Kidney epithelial cell (primary cell): ENCODE data around the gene MCOLN2. TPM values are rescaled to one million over a fixed set of nuclear protein-coding genes. Genes with fewer than 3 reads are reported as not detected.

Source experiments
- DNase-seq: peaks from one replicate; pipeline ENCODE4 v3.0.0-alpha.2; 2010; ENCODE audit warnings: low read depth
- H3K27me3 ChIP-seq: 2 replicates; pipeline ENCODE4 v1.6.0; 2011; ENCODE audit warnings: low read length; ENCODE audit not compliant: control insufficient read depth, insufficient read depth
- H3K36me3 ChIP-seq: 2 replicates; pipeline ENCODE4 v1.5.1; 2011; ENCODE audit warnings: low read length; ENCODE audit not compliant: control insufficient read depth, insufficient read depth
- H3K4me3 ChIP-seq: 2 replicates; pipeline ENCODE4 v1.5.1; 2011; ENCODE audit warnings: low read depth, mild to moderate bottlenecking, control low read depth, low read length
- total RNA-seq: library from RNA; depleted of rRNA; stranded (reverse); fragments of >200 nt; gene quantifications from 2 replicates; pipeline ENCODE4 v1.2.3, GENCODE V29; 2015
- TF ChIP-seq, protein P1 (sequence below): IDR thresholded peaks from 2 replicates; pipeline ENCODE4 v1.5.1; 2011; ENCODE audit warnings: mild to moderate bottlenecking, moderate library complexity, low read length, control low read depth, inconsistent platforms; ENCODE audit not compliant: insufficient read depth, poor library complexity, severe bottlenecking

The MCOLN2 gene
- total RNA-seq, 1 donor from 2014 or later = 0.46 TPM

DNA sequence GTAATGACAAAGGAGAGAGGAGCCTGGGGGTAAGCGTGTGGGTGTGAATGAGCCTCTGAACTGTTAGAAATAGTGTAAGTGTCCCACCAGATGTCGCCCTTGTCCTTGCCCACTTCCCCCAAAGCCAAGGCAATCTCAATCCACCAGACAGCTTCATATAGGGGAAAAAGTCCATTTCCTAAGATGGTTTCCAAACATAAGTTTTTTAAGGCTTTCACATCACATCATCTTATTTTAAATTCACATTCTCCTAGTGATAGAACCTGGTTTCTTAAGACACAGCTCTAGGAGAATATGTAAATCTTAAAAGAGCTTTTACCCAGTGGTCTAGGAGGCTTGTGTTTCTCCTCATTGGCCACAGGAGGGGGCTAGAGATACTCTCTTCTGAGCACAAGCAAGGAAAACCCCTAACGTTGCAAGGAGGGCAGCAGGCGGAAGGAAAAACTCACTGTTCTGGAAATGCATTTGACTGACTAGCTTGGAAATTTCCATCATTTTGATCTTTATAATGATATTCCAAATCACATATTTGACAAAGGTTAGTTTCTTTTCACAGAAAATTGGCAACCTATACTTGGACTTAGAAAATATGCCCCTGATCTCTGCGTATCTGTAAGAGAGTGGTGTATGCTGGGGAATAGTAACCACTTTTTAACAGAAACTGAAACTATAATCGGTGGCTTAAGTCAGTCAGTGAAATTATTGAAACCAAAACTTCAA is 52.0 kb downstream of the MCOLN2 start:
- H3K36me3 ChIP-seq = no peaks in the 10 kb centered on the region

DNA sequence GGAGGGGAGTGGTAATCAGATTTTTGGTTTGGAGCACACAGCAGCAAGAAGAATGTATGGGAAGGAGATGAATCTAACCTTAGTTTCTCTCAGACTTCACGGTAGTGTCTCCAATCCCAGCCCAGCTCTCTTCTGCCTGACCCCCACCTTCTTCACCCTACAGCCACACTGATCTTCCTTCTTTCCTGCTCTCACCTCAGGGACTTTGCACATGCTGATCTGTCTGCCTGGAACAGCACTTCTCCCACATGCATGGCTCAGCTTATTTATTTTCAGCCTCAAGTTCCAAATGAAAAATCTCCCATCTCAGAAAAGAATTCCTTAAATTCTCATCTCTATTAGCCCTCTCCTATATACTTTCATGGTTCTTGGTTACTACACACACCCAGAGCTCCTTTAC is 55.1 kb downstream of the MCOLN2 start:
- Histone ChIP-seq H3K36me3 (no peaks in the 10 kb centered on the region), H3K4me3 (no peak overlapping the region), H3K27me3 (no peaks in the 10 kb centered on the region)
- no peak for DNase-seq
- TF ChIP-seq, protein P1, sequence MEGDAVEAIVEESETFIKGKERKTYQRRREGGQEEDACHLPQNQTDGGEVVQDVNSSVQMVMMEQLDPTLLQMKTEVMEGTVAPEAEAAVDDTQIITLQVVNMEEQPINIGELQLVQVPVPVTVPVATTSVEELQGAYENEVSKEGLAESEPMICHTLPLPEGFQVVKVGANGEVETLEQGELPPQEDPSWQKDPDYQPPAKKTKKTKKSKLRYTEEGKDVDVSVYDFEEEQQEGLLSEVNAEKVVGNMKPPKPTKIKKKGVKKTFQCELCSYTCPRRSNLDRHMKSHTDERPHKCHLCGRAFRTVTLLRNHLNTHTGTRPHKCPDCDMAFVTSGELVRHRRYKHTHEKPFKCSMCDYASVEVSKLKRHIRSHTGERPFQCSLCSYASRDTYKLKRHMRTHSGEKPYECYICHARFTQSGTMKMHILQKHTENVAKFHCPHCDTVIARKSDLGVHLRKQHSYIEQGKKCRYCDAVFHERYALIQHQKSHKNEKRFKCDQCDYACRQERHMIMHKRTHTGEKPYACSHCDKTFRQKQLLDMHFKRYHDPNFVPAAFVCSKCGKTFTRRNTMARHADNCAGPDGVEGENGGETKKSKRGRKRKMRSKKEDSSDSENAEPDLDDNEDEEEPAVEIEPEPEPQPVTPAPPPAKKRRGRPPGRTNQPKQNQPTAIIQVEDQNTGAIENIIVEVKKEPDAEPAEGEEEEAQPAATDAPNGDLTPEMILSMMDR = no peak

More for the DNA sequence above, 52.0 kb downstream of the MCOLN2 start:
- peak; percentile 80 for DNase-seq
- no peaks in the 10 kb centered on the region for H3K27me3 ChIP-seq
- H3K4me3 ChIP-seq = peak overlapping the region; percentile 10
- TF ChIP-seq, protein P1 = peak; percentile 73

- H3K36me3 ChIP-seq = no peaks in the 10 kb centered on the region
- no peaks in the 10 kb centered on the region for H3K27me3 ChIP-seq
- DNase-seq = no peak
Measured at GRCh38 chr1:84940481-84940880, 56.4 kb downstream of the MCOLN2 start.

DNA sequence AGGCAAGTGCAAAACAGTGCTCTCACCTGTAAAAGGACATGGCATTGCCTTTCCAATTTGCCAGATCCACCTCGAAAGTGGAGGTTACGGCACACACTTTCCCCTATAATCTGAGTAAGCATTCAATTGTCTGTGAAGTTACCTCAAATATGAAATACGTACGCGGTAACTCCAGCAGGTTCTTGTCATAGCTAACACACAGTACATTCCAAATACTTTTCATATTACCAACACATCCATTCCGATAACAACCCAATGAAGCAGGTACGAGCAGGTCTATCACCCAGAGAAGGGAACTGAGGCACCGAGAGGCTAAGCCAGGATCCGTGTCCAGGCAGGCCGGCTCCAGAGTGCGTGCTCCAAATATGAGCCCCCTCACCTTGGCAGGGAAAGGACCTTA is 57.2 kb downstream of the MCOLN2 start:
- DNase-seq = no peak
- no peaks in the 10 kb centered on the region for H3K36me3 ChIP-seq
- no peak overlapping the region for H3K4me3 ChIP-seq
- TF ChIP-seq, protein P1 = no peak
- H3K27me3 ChIP-seq = no peaks in the 10 kb centered on the region

More at GRCh38 chr1:84940481-84940880, 56.4 kb downstream of the MCOLN2 start:
- TF ChIP-seq, protein P1 = no peak
- H3K4me3 ChIP-seq = no peak overlapping the region

DNA sequence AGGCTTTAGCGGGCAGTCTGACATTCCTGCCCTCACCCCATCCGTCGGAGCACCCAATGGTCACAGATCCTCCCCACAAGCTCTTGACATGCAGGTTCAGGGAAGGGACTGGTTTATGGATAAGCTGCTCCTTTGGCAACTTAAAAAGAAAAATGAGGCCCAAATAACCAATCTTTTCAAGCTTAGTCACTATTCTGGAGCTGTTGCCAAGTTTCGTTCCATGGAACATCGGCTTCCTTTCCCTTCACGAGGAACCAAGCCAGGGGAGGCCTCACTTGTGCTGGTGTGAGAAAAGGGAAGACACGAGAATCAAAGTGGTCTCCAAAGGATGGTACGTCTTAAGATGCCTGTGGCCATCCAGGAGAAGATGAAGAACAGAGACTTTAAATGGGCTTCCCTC is 57.8 kb downstream of the MCOLN2 start:
- no peaks in the 10 kb centered on the region for H3K27me3 ChIP-seq
- H3K36me3 ChIP-seq = no peaks in the 10 kb centered on the region
- TF ChIP-seq, protein P1 = no peak
- DNase-seq = no peak
- H3K4me3 ChIP-seq = no peak overlapping the region
